IMR-90 (cell line): ENCODE measurements around the gene SPPL2C. TPM values are rescaled to one million over a fixed set of nuclear protein-coding genes. Genes with fewer than 3 reads are reported as not detected.

Experiments
- ATAC-seq: fragments of 200-7000 bp; cut with Tn5 transposase; 2 replicates; pipeline ENCODE4 v1.9.1; 2020; ENCODE audit warnings: low read depth, mild to moderate bottlenecking, moderate library complexity
- BruUV-seq: library from RNA; stranded (reverse); fragments of 400-500 nt; replicated peaks from 2 replicates; lab custom pipeline; 2021; lab: Mats Ljungman, UMichigan
- CTCF ChIA-PET: fragments of 300-600 bp; formaldehyde crosslinking; extraction: SDS; loops from one replicate; lab custom pipeline; 2021; ENCODE audit warnings: antibody characterized with exemption; lab: Yijun Ruan, JAX
- POLR2A ChIA-PET: fragments of 300-600 bp; sonication (Branson Sonifier 250); formaldehyde crosslinking; loops from one replicate; lab custom pipeline; 2022; ENCODE audit warnings: antibody characterized with exemption; ENCODE audit not compliant: unreplicated experiment; lab: Charles Lee
- DNase-seq: peaks from one replicate; pipeline ENCODE4 v3.0.0; 2013
- H2AFZ ChIP-seq: replicated peaks from 2 replicates; pipeline ENCODE3; 2013; ENCODE audit warnings: low read length, mild to moderate bottlenecking; ENCODE audit not compliant: poor library complexity
- H2AK5ac ChIP-seq: 2 replicates; pipeline ENCODE4 v1.6.1; 2013; ENCODE audit warnings: low read depth, low read length, inconsistent platforms
- H2AK9ac ChIP-seq: replicated peaks from 2 replicates; pipeline ENCODE3; 2013; ENCODE audit warnings: mild to moderate bottlenecking, low read depth, low read length, moderate library complexity; ENCODE audit not compliant: poor library complexity
- H2BK120ac ChIP-seq: 2 replicates; pipeline ENCODE4 v1.6.1; 2013; ENCODE audit warnings: low read depth, low read length, inconsistent platforms
- H2BK15ac ChIP-seq: 3 replicates; pipeline ENCODE4 v1.6.1; 2013; ENCODE audit warnings: low read depth, low read length, inconsistent platforms
- H2BK20ac ChIP-seq: 2 replicates; pipeline ENCODE4 v1.6.1; 2013; ENCODE audit warnings: low read depth, mild to moderate bottlenecking, inconsistent platforms, low read length, moderate library complexity
- H2BK5ac ChIP-seq: 2 replicates; pipeline ENCODE4 v1.6.1; 2013; ENCODE audit warnings: mild to moderate bottlenecking, low read depth, low read length, inconsistent platforms; ENCODE audit not compliant: poor library complexity, severe bottlenecking
- H3K14ac ChIP-seq: replicated peaks from 2 replicates; pipeline ENCODE4 v1.6.1; 2013; ENCODE audit warnings: low read depth, low read length, inconsistent platforms
- H3K18ac ChIP-seq: 2 replicates; pipeline ENCODE4 v1.6.1; 2013; ENCODE audit warnings: low read depth, low read length, control low read depth
- H3K23ac ChIP-seq: 2 replicates; pipeline ENCODE4 v1.6.1; 2013; ENCODE audit warnings: low read depth, low read length, inconsistent platforms
- H3K27ac ChIP-seq: 2 replicates; pipeline ENCODE4 v1.5.1; 2013; ENCODE audit warnings: mild to moderate bottlenecking, control low read depth, low read length; ENCODE audit not compliant: insufficient read depth
- H3K27me3 ChIP-seq: 2 replicates; pipeline ENCODE4 v1.6.1; 2013; ENCODE audit warnings: low read length; ENCODE audit not compliant: control insufficient read depth, insufficient read depth
- H3K36me3 ChIP-seq: 2 replicates; pipeline ENCODE4 v1.6.1; 2013; ENCODE audit warnings: low read length, mixed read lengths; ENCODE audit not compliant: control insufficient read depth, insufficient read depth
- H3K4ac ChIP-seq: 2 replicates; pipeline ENCODE4 v1.6.1; 2013; ENCODE audit warnings: low read depth, low read length, inconsistent platforms
- H3K4me1 ChIP-seq: 2 replicates; pipeline ENCODE4 v1.6.1; 2013; ENCODE audit warnings: low read length, mixed read lengths; ENCODE audit not compliant: control insufficient read depth, insufficient read depth
- H3K4me2 ChIP-seq: 2 replicates; pipeline ENCODE4 v1.6.1; 2013; ENCODE audit warnings: low read depth, mild to moderate bottlenecking, control low read depth, low read length, moderate library complexity
- H3K4me3 ChIP-seq: 2 replicates; pipeline ENCODE4 v1.5.1; 2013; ENCODE audit warnings: low read depth, mild to moderate bottlenecking, control low read depth, low read length, moderate library complexity; ENCODE audit not compliant: insufficient read depth
- H3K56ac ChIP-seq: 2 replicates; pipeline ENCODE4 v1.6.1; 2013; ENCODE audit warnings: low read length, inconsistent platforms; ENCODE audit not compliant: insufficient read depth; ENCODE audit errors: extremely low read depth
- H3K79me1 ChIP-seq, 2 experiments: 2 replicates each; pipeline ENCODE4 v1.6.1; 2013; ENCODE audit warnings: low read length in 2 of 2, inconsistent platforms in 1 of 2, low read depth in 1 of 2
- H3K9ac ChIP-seq: 2 replicates; pipeline ENCODE4 v1.6.1; 2013; ENCODE audit warnings: low read depth, low read length, control low read depth
- H3K9me1 ChIP-seq: 2 replicates; pipeline ENCODE4 v1.6.1; 2013; ENCODE audit warnings: low read length, inconsistent platforms; ENCODE audit not compliant: insufficient read depth
- H3K9me3 ChIP-seq: 2 replicates; pipeline ENCODE4 v1.6.1; 2013; ENCODE audit warnings: low read length; ENCODE audit not compliant: control insufficient read depth, insufficient read depth
- H4K20me1 ChIP-seq: 2 replicates; pipeline ENCODE4 v1.6.1; 2013; ENCODE audit warnings: low read length, inconsistent platforms; ENCODE audit not compliant: insufficient read depth
- H4K5ac ChIP-seq: 2 replicates; pipeline ENCODE4 v1.6.1; 2013; ENCODE audit warnings: mild to moderate bottlenecking, low read depth, low read length, control low read depth
- H4K8ac ChIP-seq, 2 experiments: 2 replicates each; pipeline ENCODE4 v1.6.1; 2013; ENCODE audit warnings: low read depth in 2 of 2, low read length in 2 of 2, control low read depth in 1 of 2, inconsistent platforms in 1 of 2
- H4K91ac ChIP-seq: 2 replicates; pipeline ENCODE4 v1.6.1; 2013; ENCODE audit warnings: low read depth, low read length, inconsistent platforms; ENCODE audit not compliant: insufficient read depth
- CEBPB ChIP-seq: IDR thresholded peaks from 2 replicates; pipeline ENCODE4 v1.6.1; 2012; ENCODE audit warnings: low read depth, low read length, improper control_type of control experiment
- CHD1 ChIP-seq: IDR thresholded peaks from 2 replicates; pipeline ENCODE4 v1.6.1; 2012; ENCODE audit warnings: low read depth, low read length, improper control_type of control experiment
- FOS ChIP-seq: fragments of 150-350 bp; IDR thresholded peaks from 2 replicates; pipeline ENCODE4 v1.6.1; 2016; ENCODE audit warnings: low read depth, low read length
- NFE2L2 ChIP-seq: fragments of 150-350 bp; IDR thresholded peaks from 2 replicates; pipeline ENCODE4 v1.6.1; 2016; ENCODE audit warnings: low read depth, mild to moderate bottlenecking, low read length
- RCOR1 ChIP-seq: IDR thresholded peaks from 2 replicates; pipeline ENCODE4 v1.6.1; 2012; ENCODE audit warnings: mild to moderate bottlenecking, low read length, improper control_type of control experiment; ENCODE audit not compliant: insufficient replicate concordance
- WGBS, 2 experiments: methylation state at CpG; one replicate each; pipeline versions ENCODE4 v1.1.5 to v1.1.7; 2013; ENCODE audit warnings: missing lambda C conversion rate in 2 of 2; ENCODE audit not compliant: insufficient read length in 1 of 2; ENCODE audit errors: extremely low coverage in 2 of 2; 5-methylcytosine and 5-hydroxymethylcytosine counted together
- dilution Hi-C: fragments of 300-500 bp; cut with HindIII; formaldehyde crosslinking; loops from one replicate; pipeline ENCODE4 v1.14.3; 2018; ENCODE audit warnings: low sequenced_read_pairs; ENCODE audit not compliant: unreplicated experiment
- in situ Hi-C: fragments of 300-500 bp; cut with MboI; formaldehyde crosslinking; loops from 3 replicates; pipeline ENCODE4 v1.14.3; 2019; ENCODE audit warnings: low sequenced_read_pairs, inconsistent platforms, mixed read lengths
- intact Hi-C: fragments of 100-400 bp; cut with micrococcal nuclease; formaldehyde crosslinking; loops from 2 replicates; pipeline ENCODE4 v1.10.0; 2022
- polyA plus RNA-seq, 3 experiments: library from polyadenylated mRNA; depleted of rRNA; stranded (reverse); fragments of >200 nt; gene quantifications; 2 replicates each; pipeline ENCODE4 v1.2.3, GENCODE V29; 2012; ENCODE audit warnings: low replicate concordance in 1 of 3
- total RNA-seq: library from RNA; depleted of rRNA; stranded (reverse); fragments of >200 nt; gene quantifications from 2 replicates; pipeline ENCODE4 v1.2.3, GENCODE V29; 2012
- TF ChIP-seq, protein P1 (sequence below): conservative IDR thresholded peaks from 2 replicates; pipeline ENCODE4 v1.5.1; 2012; ENCODE audit warnings: mild to moderate bottlenecking, low read depth, low read length, improper control_type of control experiment

The SPPL2C gene
- total and polyA plus RNA-seq, 2 of the 4 experiments (the other 2 are of a cell fraction), result not detected

GRCh38 chr17:45818699-45819098 lies 26.0 kb upstream of the SPPL2C start:
- no peak overlapping the region for H3K9ac ChIP-seq
- H4K5ac ChIP-seq, result no peak overlapping the region
- H3K9me1 ChIP-seq, result no peaks in the 10 kb centered on the region
- no peaks in the 10 kb centered on the region for H4K20me1 ChIP-seq
- no peak overlapping the region for H3K56ac ChIP-seq
- in situ Hi-C loops (no loop called here), dilution Hi-C loops (no loop called here), intact Hi-C loops (no loop called here)
- no peak overlapping the region for H3K4me2 ChIP-seq
- H3K4ac ChIP-seq, result no peak overlapping the region
- DNase-seq (no peak), ATAC-seq (no peak)
- no peaks in the 10 kb centered on the region for H3K9me3 ChIP-seq
- no peaks in the 10 kb centered on the region for H3K36me3 ChIP-seq
- no peak overlapping the region for H2AK9ac ChIP-seq
- no peak overlapping the region for H2AFZ ChIP-seq
- no peak overlapping the region for H2BK120ac ChIP-seq
- no peak overlapping the region for H2AK5ac ChIP-seq
- no TSS peak for BruUV-seq
- H3K27me3 ChIP-seq, result peaks cover 15% of the 10 kb centered on the region
- H2BK20ac ChIP-seq, result no peak overlapping the region
- 20% methylated on average over 1 of the region's 4 CpGs; no CpG with 5 or more reads in 1 of the 2 experiments for WGBS, 2 experiments
- H3K79me1 ChIP-seq, result no peaks in the 10 kb centered on the region
- no peak overlapping the region for H4K8ac ChIP-seq
- TF ChIP-seq NFE2L2 (no peak), FOS (no peak), CEBPB (no peak), CHD1 (no peak), RCOR1 (no peak)
- TF ChIP-seq, protein P1, sequence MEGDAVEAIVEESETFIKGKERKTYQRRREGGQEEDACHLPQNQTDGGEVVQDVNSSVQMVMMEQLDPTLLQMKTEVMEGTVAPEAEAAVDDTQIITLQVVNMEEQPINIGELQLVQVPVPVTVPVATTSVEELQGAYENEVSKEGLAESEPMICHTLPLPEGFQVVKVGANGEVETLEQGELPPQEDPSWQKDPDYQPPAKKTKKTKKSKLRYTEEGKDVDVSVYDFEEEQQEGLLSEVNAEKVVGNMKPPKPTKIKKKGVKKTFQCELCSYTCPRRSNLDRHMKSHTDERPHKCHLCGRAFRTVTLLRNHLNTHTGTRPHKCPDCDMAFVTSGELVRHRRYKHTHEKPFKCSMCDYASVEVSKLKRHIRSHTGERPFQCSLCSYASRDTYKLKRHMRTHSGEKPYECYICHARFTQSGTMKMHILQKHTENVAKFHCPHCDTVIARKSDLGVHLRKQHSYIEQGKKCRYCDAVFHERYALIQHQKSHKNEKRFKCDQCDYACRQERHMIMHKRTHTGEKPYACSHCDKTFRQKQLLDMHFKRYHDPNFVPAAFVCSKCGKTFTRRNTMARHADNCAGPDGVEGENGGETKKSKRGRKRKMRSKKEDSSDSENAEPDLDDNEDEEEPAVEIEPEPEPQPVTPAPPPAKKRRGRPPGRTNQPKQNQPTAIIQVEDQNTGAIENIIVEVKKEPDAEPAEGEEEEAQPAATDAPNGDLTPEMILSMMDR, result no peak
- H3K14ac ChIP-seq, result no peak overlapping the region
- CTCF ChIA-PET, result no interaction called here
- no peak overlapping the region for H2BK15ac ChIP-seq
- H3K18ac ChIP-seq, result no peak overlapping the region
- no peak overlapping the region for H3K4me3 ChIP-seq
- no peak overlapping the region for H2BK5ac ChIP-seq
- H3K27ac ChIP-seq, result no peak overlapping the region
- no peak overlapping the region for H3K23ac ChIP-seq
- POLR2A ChIA-PET, result no interaction called here
- H4K91ac ChIP-seq, result no peak overlapping the region
- H3K4me1 ChIP-seq, result no peaks in the 10 kb centered on the region
